NT2/D1 (cell line): ENCODE results near the gene YKT6.
"Not testable (repeated sequence)": the region's sequence is repeated elsewhere in the genome, so short reads cannot be mapped to it uniquely, and the experiment has no call there.

Source experiments
- DNase-seq: peaks from one replicate; pipeline ENCODE4 v3.0.0-alpha.2; 2011; ENCODE audit warnings: low read depth, low spot score
- H3K27me3 ChIP-seq: 2 replicates; pipeline ENCODE4 v1.6.0; 2011; ENCODE audit warnings: mild to moderate bottlenecking; ENCODE audit not compliant: insufficient read length, insufficient read depth
- H3K36me3 ChIP-seq: 2 replicates; pipeline ENCODE4 v1.6.1; 2011; ENCODE audit warnings: mild to moderate bottlenecking, low read length, mixed read lengths; ENCODE audit not compliant: insufficient read depth, insufficient read length
- H3K4me1 ChIP-seq: 2 replicates; pipeline ENCODE4 v1.5.1; 2011; ENCODE audit not compliant: insufficient read depth, insufficient read length
- H3K4me3 ChIP-seq: 2 replicates; pipeline ENCODE4 v1.5.1; 2011; ENCODE audit warnings: low read depth; ENCODE audit not compliant: insufficient read length
- H3K9ac ChIP-seq: 2 replicates; pipeline ENCODE4 v1.6.0; 2011; ENCODE audit warnings: low read depth; ENCODE audit not compliant: insufficient read length
- H3K9me3 ChIP-seq: 2 replicates; pipeline ENCODE4 v1.5.1; 2011; ENCODE audit warnings: mild to moderate bottlenecking, low read length; ENCODE audit not compliant: insufficient read depth
- SUZ12 ChIP-seq: IDR thresholded peaks from 2 replicates; pipeline ENCODE4 v1.6.1; 2011; ENCODE audit not compliant: insufficient read length, insufficient read depth; ENCODE audit errors: extremely low read depth
- YY1 ChIP-seq: IDR thresholded peaks from 2 replicates; pipeline ENCODE4 v1.6.1; 2011; ENCODE audit not compliant: insufficient read length, insufficient read depth
- ZNF274 ChIP-seq: IDR thresholded peaks from 2 replicates; pipeline ENCODE4 v1.6.1; 2011; ENCODE audit warnings: mild to moderate bottlenecking, low read depth, low read length

The YKT6 gene

DNA sequence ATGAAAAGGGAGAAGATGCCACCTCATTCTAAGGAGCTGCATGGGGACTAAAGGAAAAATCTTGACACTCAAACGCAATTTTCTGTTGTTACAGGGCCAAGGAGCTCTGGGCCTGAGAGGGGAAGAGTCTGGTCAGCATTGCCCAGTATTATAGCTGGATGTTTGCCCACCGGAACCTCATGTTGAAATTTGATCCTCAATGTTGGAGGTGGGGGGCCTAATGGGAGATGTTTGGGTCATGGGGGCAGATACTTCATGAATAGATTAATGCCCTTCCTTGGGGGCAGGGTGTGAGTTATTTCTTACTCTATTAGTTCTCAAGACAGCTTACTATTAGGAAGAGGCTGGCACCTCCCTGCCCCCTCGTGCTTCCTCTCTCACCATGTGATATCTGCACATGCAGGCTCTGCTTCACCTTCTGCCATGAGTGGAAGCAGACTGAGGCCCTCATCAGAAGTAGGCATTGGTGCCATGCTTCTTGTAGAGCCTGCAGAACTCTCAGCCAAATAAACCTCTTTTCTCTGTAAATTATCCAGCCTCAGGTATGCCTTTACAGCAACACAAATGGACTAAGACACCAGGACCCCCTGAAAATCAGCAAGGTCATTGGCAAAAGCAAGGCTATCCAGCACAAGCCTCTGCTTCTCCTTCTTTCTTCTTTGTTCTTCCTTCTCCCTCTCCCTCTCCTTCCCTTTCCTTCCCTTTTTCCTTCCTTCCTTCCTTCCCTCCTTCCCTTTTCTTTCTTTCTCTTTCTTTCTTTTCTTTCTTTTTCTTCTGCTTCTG lies 26.7 kb upstream of the YKT6 start:
- H3K4me3 ChIP-seq: no peak overlapping the region
- DNase-seq: no peak
- no peaks in the 10 kb centered on the region for H3K9me3 ChIP-seq
- H3K36me3 ChIP-seq: no peaks in the 10 kb centered on the region
- TF ChIP-seq ZNF274 (no peak), YY1 (no peak), SUZ12 (no peak)
- peaks cover 5% of the 10 kb centered on the region for H3K27me3 ChIP-seq
- H3K4me1 ChIP-seq: peaks cover 12% of the 10 kb centered on the region
- no peak overlapping the region for H3K9ac ChIP-seq

DNA sequence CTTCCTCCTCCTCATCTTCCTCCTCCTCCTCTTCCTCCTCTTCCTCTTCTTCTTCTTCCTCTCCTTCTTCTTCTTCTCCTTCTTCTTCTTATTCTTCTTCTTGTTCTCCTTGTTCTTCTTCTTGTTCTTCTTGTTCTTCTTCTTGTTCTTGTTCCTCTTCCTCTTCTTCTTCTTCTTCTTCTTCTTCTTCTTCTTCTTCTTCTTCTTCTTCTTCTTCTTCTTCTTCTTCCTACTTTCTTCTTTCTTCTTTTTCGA lies 26.2 kb upstream of the YKT6 start:
- not testable (repeated sequence) for DNase-seq, H3K9me3 ChIP-seq, H3K9ac ChIP-seq, H3K27me3 ChIP-seq, H3K36me3 ChIP-seq, H3K4me3 ChIP-seq
- peaks cover 12% of the 10 kb centered on the region for H3K4me1 ChIP-seq

DNA sequence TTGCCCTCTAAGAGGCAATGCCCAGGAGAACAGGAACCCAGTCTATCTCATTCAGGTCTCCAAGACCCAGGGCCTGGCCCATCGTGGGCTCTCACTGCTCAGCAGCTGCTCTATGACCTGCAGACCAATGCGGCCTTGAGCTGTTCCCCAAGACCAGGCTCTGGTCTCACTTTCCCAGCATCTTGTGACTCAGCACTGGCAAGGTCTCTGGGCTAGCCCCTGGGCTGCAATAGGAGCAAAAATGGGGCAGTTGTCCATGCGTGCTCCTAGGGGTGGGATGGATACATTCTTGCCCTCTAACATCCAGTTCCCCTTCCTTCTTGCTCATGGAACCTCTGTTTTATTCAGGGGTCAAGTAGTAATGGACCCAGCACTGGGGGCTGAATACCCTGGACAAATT lies 25.0 kb upstream of the YKT6 start:
- no peak for DNase-seq
- Histone ChIP-seq H3K4me1 (peaks cover 12% of the 10 kb centered on the region), H3K9me3 (no peaks in the 10 kb centered on the region), H3K27me3 (peaks cover 5% of the 10 kb centered on the region), H3K4me3 (no peak overlapping the region), H3K36me3 (no peaks in the 10 kb centered on the region), H3K9ac (no peak overlapping the region)
- no peak for TF ChIP-seq SUZ12
- TF ChIP-seq ZNF274: no peak
- no peak for TF ChIP-seq YY1

DNA sequence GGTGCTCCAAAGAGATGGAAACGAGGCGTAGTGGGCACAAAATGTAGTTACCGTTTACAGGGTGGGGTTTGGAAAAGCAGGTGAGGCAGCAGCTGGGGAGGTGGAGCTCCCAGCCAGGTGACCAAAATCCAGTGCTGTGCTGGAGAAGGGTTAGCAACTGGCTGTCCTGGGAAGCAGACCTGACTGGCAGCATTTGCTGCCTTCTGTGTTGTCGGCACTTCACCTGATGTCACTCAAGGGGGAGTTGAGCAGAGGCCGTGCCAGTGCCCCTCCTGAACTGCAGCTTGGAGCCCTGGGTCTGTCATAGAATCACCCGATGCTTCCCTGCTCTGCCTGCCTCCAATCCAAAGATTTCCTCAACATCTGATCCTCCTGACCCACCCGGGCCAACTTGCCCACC lies 24.3 kb upstream of the YKT6 start:
- Histone ChIP-seq H3K9ac (no peak overlapping the region), H3K36me3 (no peaks in the 10 kb centered on the region), H3K9me3 (no peaks in the 10 kb centered on the region; the same call in 1 of the 2 replicates), H3K4me1 (peaks cover 12% of the 10 kb centered on the region), H3K4me3 (no peak overlapping the region), H3K27me3 (peaks cover 5% of the 10 kb centered on the region)
- no peak for TF ChIP-seq SUZ12
- no peak for TF ChIP-seq YY1
- TF ChIP-seq ZNF274: no peak
- no peak for DNase-seq

DNA sequence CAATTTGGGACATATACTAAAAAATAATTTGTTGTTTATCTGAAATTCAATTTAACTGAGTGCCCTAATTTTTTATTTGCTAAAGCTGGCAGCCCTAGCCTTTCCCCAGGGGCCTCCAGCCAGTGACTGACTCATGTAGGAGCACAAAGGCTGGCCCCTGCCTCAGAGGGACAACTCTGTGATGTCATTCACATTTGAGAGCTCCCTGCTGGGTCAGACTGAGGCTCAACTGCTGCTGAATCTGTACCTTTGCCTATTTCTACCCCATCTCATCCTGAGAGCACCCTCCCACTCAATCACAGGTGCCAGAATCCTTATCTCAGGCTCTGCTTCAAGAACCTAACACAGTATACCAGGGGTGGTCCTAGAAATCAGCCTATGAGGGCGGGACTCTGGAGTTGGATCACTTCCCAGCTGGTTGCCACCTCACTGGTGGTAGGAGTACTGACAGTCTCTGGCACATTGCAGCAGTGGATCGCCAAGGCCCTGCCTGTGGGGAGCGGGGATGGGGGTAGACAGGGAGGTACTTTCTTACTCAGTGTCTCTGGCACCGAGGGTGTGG lies 23.1 kb upstream of the YKT6 start:
- peak; percentile 47 for DNase-seq
- TF ChIP-seq ZNF274 (no peak), YY1 (no peak), SUZ12 (no peak)

DNA sequence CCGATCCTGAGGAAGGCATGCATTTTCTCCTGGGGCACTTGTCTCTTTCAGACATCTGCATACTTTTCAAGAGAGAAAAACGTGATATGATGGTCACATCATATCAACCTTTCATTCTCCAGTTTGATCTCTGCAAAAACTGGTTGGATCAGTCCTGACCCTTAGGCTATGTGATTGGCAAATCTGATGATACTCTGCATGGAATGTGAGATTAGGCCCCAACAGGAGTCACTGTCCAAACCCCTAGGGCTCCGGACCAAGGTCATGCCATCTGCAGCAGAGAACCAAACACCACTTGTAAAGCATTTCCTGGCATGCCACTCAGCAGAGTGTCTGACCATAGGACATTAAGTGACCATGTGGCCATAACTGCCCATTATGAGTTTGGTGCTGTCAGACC lies 20.1 kb upstream of the YKT6 start:
- TF ChIP-seq SUZ12 (no peak), YY1 (no peak), ZNF274 (no peak)
- DNase-seq: no peak
- no peak overlapping the region for H3K4me3 ChIP-seq
- H3K27me3 ChIP-seq: peaks cover 4% of the 10 kb centered on the region
- H3K9ac ChIP-seq: no peak overlapping the region
- H3K4me1 ChIP-seq: peaks cover 21% of the 10 kb centered on the region
- no peaks in the 10 kb centered on the region for H3K36me3 ChIP-seq
- H3K9me3 ChIP-seq: peaks cover 15% of the 10 kb centered on the region; the same call in 1 of the 2 replicates

More for the DNA sequence above, 23.1 kb upstream of the YKT6 start:
- H3K9me3 ChIP-seq: peaks cover 9% of the 10 kb centered on the region; the same call in 1 of the 2 replicates
- peaks cover 12% of the 10 kb centered on the region for H3K4me1 ChIP-seq
- no peak overlapping the region for H3K9ac ChIP-seq
- peaks cover 5% of the 10 kb centered on the region for H3K27me3 ChIP-seq
- H3K4me3 ChIP-seq: no peak overlapping the region
- H3K36me3 ChIP-seq: no peaks in the 10 kb centered on the region

DNA sequence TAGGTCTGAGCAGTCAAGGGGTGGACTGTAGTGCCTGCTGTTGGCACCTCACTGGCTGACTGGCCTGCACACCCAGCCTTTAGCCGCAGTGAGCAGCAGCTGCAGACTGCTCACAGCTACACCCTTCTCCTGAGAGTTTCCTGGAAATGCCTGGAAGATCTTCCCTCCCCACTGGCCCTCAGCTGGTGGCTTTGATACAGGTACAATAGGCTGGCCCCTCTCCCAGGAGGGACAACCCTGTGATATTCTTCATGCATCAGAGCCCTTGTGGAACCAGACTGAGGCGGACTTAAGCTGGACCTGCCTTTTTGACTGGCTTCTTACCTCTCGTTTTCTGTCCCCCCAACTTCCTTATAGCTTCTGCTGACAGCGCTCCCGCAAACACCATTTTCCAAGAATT lies 18.0 kb upstream of the YKT6 start:
- Histone ChIP-seq H3K9me3 (peaks cover 15% of the 10 kb centered on the region; the same call in 1 of the 2 replicates), H3K9ac (no peak overlapping the region), H3K36me3 (no peaks in the 10 kb centered on the region), H3K4me3 (no peak overlapping the region), H3K27me3 (no peaks in the 10 kb centered on the region), H3K4me1 (peaks cover 19% of the 10 kb centered on the region)
- no peak for DNase-seq
- no peak for TF ChIP-seq ZNF274
- TF ChIP-seq SUZ12: no peak
- TF ChIP-seq YY1: no peak
